EH (cell line): ENCODE measurements around the gene PKP2.
"Not testable (repeated sequence)": the region's sequence is repeated elsewhere in the genome, so short reads cannot be mapped to it uniquely, and the experiment has no call there.

Source experiments
- DNase-seq: peaks from one replicate; pipeline ENCODE4 v3.0.0-alpha.2; 2015; ENCODE audit warnings: low read depth

The PKP2 gene

GRCh38 chr12:32895688-32896431 lies 717 bp downstream of the PKP2 start:
- no peak for DNase-seq

GRCh38 chr12:32894566-32894965 lies 2.0 kb downstream of the PKP2 start:
- DNase-seq: no peak

GRCh38 chr12:32893458-32893857 lies 3.1 kb downstream of the PKP2 start:
- DNase-seq: no peak

GRCh38 chr12:32893043-32893442 lies 3.5 kb downstream of the PKP2 start:
- DNase-seq: no peak

GRCh38 chr12:32892369-32892768 lies 4.2 kb downstream of the PKP2 start:
- DNase-seq: not testable (repeated sequence)

- peak; percentile 8 for DNase-seq
Measured at GRCh38 chr12:32891956-32892355, 4.6 kb downstream of the PKP2 start.

GRCh38 chr12:32891526-32891925 lies 5.1 kb downstream of the PKP2 start:
- no peak for DNase-seq

GRCh38 chr12:32889011-32889760 lies 7.4 kb downstream of the PKP2 start:
- no peak for DNase-seq

- no peak for DNase-seq
Measured at GRCh38 chr12:32887058-32887457, 9.5 kb downstream of the PKP2 start.

- DNase-seq: no peak
Measured at GRCh38 chr12:32885831-32886230, 10.7 kb downstream of the PKP2 start.

- DNase-seq: no peak
Measured at GRCh38 chr12:32884962-32885361, 11.6 kb downstream of the PKP2 start.

- DNase-seq: no peak
Measured at GRCh38 chr12:32881702-32882101, 14.9 kb downstream of the PKP2 start.

GRCh38 chr12:32881107-32881506 lies 15.5 kb downstream of the PKP2 start:
- no peak for DNase-seq

GRCh38 chr12:32879066-32879465 lies 17.5 kb downstream of the PKP2 start:
- DNase-seq: not testable (repeated sequence)

- no peak for DNase-seq
Measured at GRCh38 chr12:32877601-32878459, 18.7 kb downstream of the PKP2 start.

GRCh38 chr12:32876004-32876403 lies 20.6 kb downstream of the PKP2 start:
- DNase-seq: no peak

- DNase-seq: no peak
Measured at GRCh38 chr12:32874975-32875374, 21.6 kb downstream of the PKP2 start.

GRCh38 chr12:32874078-32874477 lies 22.5 kb downstream of the PKP2 start:
- no peak for DNase-seq

GRCh38 chr12:32872416-32872815 lies 24.2 kb downstream of the PKP2 start:
- not testable (repeated sequence) for DNase-seq

- no peak for DNase-seq
Measured at GRCh38 chr12:32870716-32871115, 25.9 kb downstream of the PKP2 start.

- no peak for DNase-seq
Measured at GRCh38 chr12:32868885-32869284, 27.7 kb downstream of the PKP2 start.

- DNase-seq: no peak
Measured at GRCh38 chr12:32864731-32865130, 31.8 kb downstream of the PKP2 start.

- DNase-seq: no peak
Measured at GRCh38 chr12:32863128-32863527, 33.4 kb downstream of the PKP2 start.
